ENCODE results near the gene CCNK.

The CCNK gene

GRCh38 chr14:99521176-99522024 lies 40.2 kb downstream of the CCNK start:
- H3K27me3 ChIP-seq (ENCODE audit: insufficient read depth, low read length, poor library complexity), result no peaks in the 10 kb centered on the region
- H3K4me2 ChIP-seq (ENCODE audit: insufficient read depth, low read length), result no peak overlapping the region
- no peak for ATAC-seq (ENCODE audit: insufficient read depth, low read depth)
- H3K27ac ChIP-seq (ENCODE audit: low read length), result no peak overlapping the region
- TF ChIP-seq EZH2 (IDR thresholded peaks at IDR 0.05; ENCODE audit: borderline replicate concordance, low read depth, low read length, severe bottlenecking) (no peak), CTCF (IDR thresholded peaks at IDR 0.05; ENCODE audit: borderline replicate concordance, extremely low read depth, low read length, poor library complexity, severe bottlenecking) (no peak)
- H2AFZ ChIP-seq (ENCODE audit: low read depth, low read length), result no peak overlapping the region
- H3K79me2 ChIP-seq (ENCODE audit: insufficient read depth, low read length), result no peaks in the 10 kb centered on the region
- no peaks in the 10 kb centered on the region for H3K9me3 ChIP-seq (ENCODE audit: insufficient read depth, low read length, severe bottlenecking)
- H4K20me1 ChIP-seq (ENCODE audit: insufficient read depth, low read length), result peaks cover 46% of the 10 kb centered on the region
- no peak for DNase-seq
- H3K4me1 ChIP-seq (ENCODE audit: insufficient read depth, low read length), result no peaks in the 10 kb centered on the region
- no peak overlapping the region for H3K9ac ChIP-seq (ENCODE audit: low read depth, low read length)
- H3K36me3 ChIP-seq (ENCODE audit: insufficient read depth, low read length), result 0 out of 2 replicates have a peak, but pooled peaks cover 3% of the 10 kb centered on the region
- H3K4me3 ChIP-seq (ENCODE audit: low read depth in 1 of 2, low read length in 2 of 2), result no peak overlapping the region

- Histone ChIP-seq H3K4me1 (ENCODE audit: insufficient read depth, low read length) (no peaks in the 10 kb centered on the region), H3K36me3 (ENCODE audit: insufficient read depth, low read length) (0 out of 2 replicates have a peak, but pooled peaks cover 3% of the 10 kb centered on the region), H3K4me3 (ENCODE audit: low read depth in 1 of 2, low read length in 2 of 2) (no peak overlapping the region), H2AFZ (ENCODE audit: low read depth, low read length) (no peak overlapping the region), H4K20me1 (ENCODE audit: insufficient read depth, low read length) (peaks cover 43% of the 10 kb centered on the region), H3K4me2 (ENCODE audit: insufficient read depth, low read length) (no peak overlapping the region), H3K9ac (ENCODE audit: low read depth, low read length) (no peak overlapping the region), H3K79me2 (ENCODE audit: insufficient read depth, low read length) (no peaks in the 10 kb centered on the region), H3K27ac (ENCODE audit: low read length) (no peak overlapping the region), H3K9me3 (ENCODE audit: insufficient read depth, low read length, severe bottlenecking) (no peaks in the 10 kb centered on the region), H3K27me3 (ENCODE audit: insufficient read depth, low read length, poor library complexity) (no peaks in the 10 kb centered on the region)
- ATAC-seq (ENCODE audit: insufficient read depth, low read depth) (no peak), DNase-seq (no peak)
- TF ChIP-seq EZH2 (IDR thresholded peaks at IDR 0.05; ENCODE audit: borderline replicate concordance, low read depth, low read length, severe bottlenecking), result no peak
- no peak for TF ChIP-seq CTCF (IDR thresholded peaks at IDR 0.05; ENCODE audit: borderline replicate concordance, extremely low read depth, low read length, poor library complexity, severe bottlenecking)
These were observed 40.8 kb downstream of the CCNK start for GRCh38 chr14:99522025-99522401.

GRCh38 chr14:99522457-99522891 lies 41.3 kb downstream of the CCNK start:
- H3K4me3 ChIP-seq (ENCODE audit: low read depth in 1 of 2, low read length in 2 of 2), result no peak overlapping the region
- H3K36me3 ChIP-seq (ENCODE audit: insufficient read depth, low read length), result 0 out of 2 replicates have a peak, but pooled peaks cover 3% of the 10 kb centered on the region
- H2AFZ ChIP-seq (ENCODE audit: low read depth, low read length), result no peak overlapping the region
- no peaks in the 10 kb centered on the region for H3K9me3 ChIP-seq (ENCODE audit: insufficient read depth, low read length, severe bottlenecking)
- no peak overlapping the region for H3K4me2 ChIP-seq (ENCODE audit: insufficient read depth, low read length)
- H4K20me1 ChIP-seq (ENCODE audit: insufficient read depth, low read length), result peaks cover 41% of the 10 kb centered on the region
- no peaks in the 10 kb centered on the region for H3K4me1 ChIP-seq (ENCODE audit: insufficient read depth, low read length)
- DNase-seq (no peak), ATAC-seq (ENCODE audit: insufficient read depth, low read depth) (no peak)
- H3K27me3 ChIP-seq (ENCODE audit: insufficient read depth, low read length, poor library complexity), result no peaks in the 10 kb centered on the region
- no peaks in the 10 kb centered on the region for H3K79me2 ChIP-seq (ENCODE audit: insufficient read depth, low read length)
- TF ChIP-seq CTCF (IDR thresholded peaks at IDR 0.05; ENCODE audit: borderline replicate concordance, extremely low read depth, low read length, poor library complexity, severe bottlenecking) (no peak), EZH2 (IDR thresholded peaks at IDR 0.05; ENCODE audit: borderline replicate concordance, low read depth, low read length, severe bottlenecking) (no peak)
- H3K9ac ChIP-seq (ENCODE audit: low read depth, low read length), result no peak overlapping the region
- no peak overlapping the region for H3K27ac ChIP-seq (ENCODE audit: low read length)
